GM12878 (cell line): ENCODE measurements around the gene PTPRN2. TPM values are rescaled to one million over a fixed set of nuclear protein-coding genes. Genes with fewer than 3 reads are reported as not detected.

Experiments used
- ATAC-seq: fragments of 200-7000 bp; cut with Tn5 transposase; 3 replicates; pipeline ENCODE4 v1.9.1; 2020; ENCODE audit warnings: mild to moderate bottlenecking, moderate library complexity
- BruUV-seq: library from RNA; stranded (reverse); fragments of 400-500 nt; replicated peaks from 2 replicates; lab custom pipeline; 2021; lab: Mats Ljungman, UMichigan
- CTCF ChIA-PET: fragments of 300-600 bp; sonication (Branson Sonifier 250); formaldehyde crosslinking; extraction: SDS; loops from one replicate; lab custom pipeline; 2021; ENCODE audit warnings: inconsistent platforms; lab: Yijun Ruan, JAX
- POLR2A ChIA-PET: fragments of 350-600 bp; formaldehyde crosslinking; extraction: SDS; loops from one replicate; lab custom pipeline; 2021; ENCODE audit warnings: inconsistent platforms; lab: Charles Lee
- RAD21 ChIA-PET: fragments of 300-600 bp; sonication (Branson Sonifier 250); formaldehyde crosslinking; loops from one replicate; lab custom pipeline; 2023; ENCODE audit warnings: antibody characterized with exemption; ENCODE audit not compliant: unreplicated experiment; lab: Charles Lee
- SMC1A ChIA-PET: fragments of 300-600 bp; sonication (Branson Sonifier 250); formaldehyde crosslinking; loops from one replicate; lab custom pipeline; 2023; ENCODE audit not compliant: unreplicated experiment, uncharacterized antibody; lab: Charles Lee
- DNase-seq: peaks from one replicate; pipeline ENCODE4 v3.0.0-alpha.2; 2011; ENCODE audit warnings: low read depth, low spot score
- FAIRE-seq: peaks from 3 replicates; lab custom pipeline; 2011; peaks lifted over from hg19 to GRCh38; lab: Jason Lieb, UNC
- H2AFZ ChIP-seq: 2 replicates; pipeline ENCODE4 v1.6.0; 2011; ENCODE audit warnings: low read depth, low read length, control low read depth; ENCODE audit not compliant: control insufficient read depth
- H3K27ac ChIP-seq: 2 replicates; pipeline ENCODE4 v1.5.1; 2011; ENCODE audit warnings: control low read depth; ENCODE audit not compliant: control insufficient read depth, insufficient read depth
- H3K27me3 ChIP-seq, 2 experiments: replicated peaks in 1 of 2; 2 replicates each; pipeline versions ENCODE4 v1.6.0 to v1.6.1; 2011; ENCODE audit warnings: low read length in 1 of 2; ENCODE audit not compliant: control insufficient read depth in 2 of 2, insufficient read depth in 2 of 2
- H3K36me3 ChIP-seq, 2 experiments: 2 replicates each; pipeline ENCODE4 v1.5.1; 2011; ENCODE audit warnings: low read length in 1 of 2; ENCODE audit not compliant: control insufficient read depth in 2 of 2, insufficient read depth in 2 of 2
- H3K4me1 ChIP-seq: 2 replicates; pipeline ENCODE4 v1.6.1; 2011; ENCODE audit warnings: mild to moderate bottlenecking, low read length, moderate library complexity, mixed read lengths; ENCODE audit not compliant: control insufficient read depth, insufficient read depth
- H3K4me2 ChIP-seq: 2 replicates; pipeline ENCODE4 v1.6.0; 2011; ENCODE audit warnings: control low read depth; ENCODE audit not compliant: control insufficient read depth, insufficient read depth
- H3K4me3 ChIP-seq: fragments of 200-600 bp; sonication (generic); 2 replicates; pipeline ENCODE4 v1.5.1; 2016
- H3K79me2 ChIP-seq: 2 replicates; pipeline ENCODE4 v1.6.0; 2011; ENCODE audit warnings: low read length; ENCODE audit not compliant: control insufficient read depth, insufficient read depth
- H3K9ac ChIP-seq: 2 replicates; pipeline ENCODE4 v1.8.0; 2011; ENCODE audit warnings: low read length, control low read depth, mixed read lengths; ENCODE audit not compliant: control insufficient read depth, insufficient read depth
- H3K9me3 ChIP-seq: replicated peaks from 3 replicates; pipeline ENCODE4 v1.5.1; 2011; ENCODE audit warnings: mild to moderate bottlenecking, low read length; ENCODE audit not compliant: control insufficient read depth, insufficient read depth
- H4K20me1 ChIP-seq: 2 replicates; pipeline ENCODE4 v1.6.0; 2011; ENCODE audit not compliant: control insufficient read depth, insufficient read depth
- CBX5 ChIP-seq: sonication (generic); IDR thresholded peaks from 2 replicates; pipeline ENCODE4 v1.6.1; 2016; ENCODE audit warnings: low read depth, moderate library complexity, mild to moderate bottlenecking, inconsistent platforms
- CHD2 ChIP-seq: IDR thresholded peaks from 2 replicates; pipeline ENCODE4 v1.6.1; 2011; ENCODE audit warnings: low read depth, low read length, improper control_type of control experiment, borderline replicate concordance
- GATAD2B ChIP-seq: fragments of 450-650 bp; conservative IDR thresholded peaks from 2 replicates; pipeline ENCODE4 v1.6.1; 2017; ENCODE audit warnings: low read depth, mild to moderate bottlenecking, moderate library complexity
- HDAC6 ChIP-seq: fragments of 200-600 bp; sonication (generic); IDR thresholded peaks from one replicate; pipeline ENCODE4 v1.8.0; 2017; ENCODE audit warnings: antibody characterized with exemption; ENCODE audit not compliant: unreplicated experiment
- KAT2A ChIP-seq: conservative IDR thresholded peaks from 2 replicates; pipeline ENCODE4 v1.6.1; 2011; ENCODE audit warnings: low read depth, low read length; ENCODE audit not compliant: control insufficient read depth
- NR2C1 ChIP-seq: fragments of 450-650 bp; IDR thresholded peaks from 2 replicates; pipeline ENCODE4 v1.6.1; 2017; ENCODE audit warnings: antibody characterized with exemption, mild to moderate bottlenecking, moderate library complexity
- NRF1 ChIP-seq: conservative IDR thresholded peaks from 2 replicates; pipeline ENCODE4 v1.6.1; 2011; ENCODE audit warnings: mild to moderate bottlenecking, low read depth, low read length, improper control_type of control experiment
- RAD21 ChIP-seq: IDR thresholded peaks from 2 replicates; pipeline ENCODE4 v1.6.1; 2011; ENCODE audit warnings: mild to moderate bottlenecking, low read depth, low read length, moderate library complexity; ENCODE audit not compliant: insufficient read depth
- RB1 ChIP-seq: fragments of 450-650 bp; formaldehyde crosslinking; IDR thresholded peaks from 2 replicates; pipeline ENCODE4 v1.6.1; 2017; ENCODE audit warnings: mild to moderate bottlenecking, borderline replicate concordance
- RUNX3 ChIP-seq: IDR thresholded peaks from 2 replicates; pipeline ENCODE4 v1.6.1; 2012; ENCODE audit warnings: low read length, inconsistent platforms
- ZNF24 ChIP-seq: fragments of 450-650 bp; IDR thresholded peaks from 2 replicates; pipeline ENCODE4 v1.6.1; 2017; ENCODE audit warnings: antibody characterized with exemption, mild to moderate bottlenecking
- ZNF622 ChIP-seq: fragments of 450-650 bp; IDR thresholded peaks from 2 replicates; pipeline ENCODE4 v1.6.1; 2017; ENCODE audit warnings: mild to moderate bottlenecking, inconsistent platforms
- WGBS: methylation state at CpG from one replicate; pipeline ENCODE4 v1.1.6; 2016; ENCODE audit warnings: low lambda C conversion rate; ENCODE audit not compliant: insufficient replicate concordance, insufficient coverage; ENCODE audit errors: missing lambda C conversion rate; 5-methylcytosine and 5-hydroxymethylcytosine counted together
- in situ Hi-C: fragments of 300-500 bp; cut with MboI; formaldehyde crosslinking; loops from 9 replicates; pipeline ENCODE4 v1.14.3; 2018; ENCODE audit warnings: mixed read lengths
- intact Hi-C: fragments of 100-400 bp; cut with micrococcal nuclease; formaldehyde crosslinking; loops from one replicate; pipeline ENCODE4 v1.14.2; 2022; ENCODE audit not compliant: unreplicated experiment
- polyA plus RNA-seq, 11 experiments: library from polyadenylated mRNA; depleted of rRNA in 4 of 11; unstranded in 6 of 11; stranded (reverse) in 5 of 11; fragments of >200 nt; fragmentation: Nextera tagmentation in 4 of 11; fragmentation: Illumina TruSeq in 1 of 11; extraction: Ambion mirVana in 4 of 11; extraction: Trizol in 1 of 11; gene quantifications; 1 replicate in 1 of 11; 2 replicates in 10 of 11; pipeline versions ENCODE4 v1.2.1 to v1.2.3, GENCODE V29; 2011 to 2016; ENCODE audit warnings: inconsistent platforms in 2 of 11, missing spikeins in 2 of 11, low read depth in 1 of 11
- total RNA-seq, 4 experiments: library from RNA; depleted of rRNA in 3 of 4; stranded (reverse); fragments of >200 nt in 3 of 4; fragmentation: Illumina TruSeq in 1 of 4; extraction: Trizol in 1 of 4; gene quantifications; 2 replicates each; pipeline versions ENCODE4 v1.2.1 to v1.2.3, GENCODE V29; 2013 to 2021
- TF ChIP-seq, protein P1 (sequence below): fragments of 450-650 bp; IDR thresholded peaks from 2 replicates; pipeline ENCODE4 v1.6.1; 2016; ENCODE audit warnings: mild to moderate bottlenecking, moderate library complexity, borderline replicate concordance
- TF ChIP-seq, protein P2 (sequence below): IDR thresholded peaks from 2 replicates; pipeline ENCODE4 v1.6.1; 2012; ENCODE audit warnings: low read depth, low read length, improper control_type of control experiment

Gene PTPRN2
- total and polyA plus RNA-seq, 10 of the 15 experiments (the other 5 are each of a cell fraction or from before 2014, with no cell fraction given): 5.4 TPM; not detected in 9

DNA sequence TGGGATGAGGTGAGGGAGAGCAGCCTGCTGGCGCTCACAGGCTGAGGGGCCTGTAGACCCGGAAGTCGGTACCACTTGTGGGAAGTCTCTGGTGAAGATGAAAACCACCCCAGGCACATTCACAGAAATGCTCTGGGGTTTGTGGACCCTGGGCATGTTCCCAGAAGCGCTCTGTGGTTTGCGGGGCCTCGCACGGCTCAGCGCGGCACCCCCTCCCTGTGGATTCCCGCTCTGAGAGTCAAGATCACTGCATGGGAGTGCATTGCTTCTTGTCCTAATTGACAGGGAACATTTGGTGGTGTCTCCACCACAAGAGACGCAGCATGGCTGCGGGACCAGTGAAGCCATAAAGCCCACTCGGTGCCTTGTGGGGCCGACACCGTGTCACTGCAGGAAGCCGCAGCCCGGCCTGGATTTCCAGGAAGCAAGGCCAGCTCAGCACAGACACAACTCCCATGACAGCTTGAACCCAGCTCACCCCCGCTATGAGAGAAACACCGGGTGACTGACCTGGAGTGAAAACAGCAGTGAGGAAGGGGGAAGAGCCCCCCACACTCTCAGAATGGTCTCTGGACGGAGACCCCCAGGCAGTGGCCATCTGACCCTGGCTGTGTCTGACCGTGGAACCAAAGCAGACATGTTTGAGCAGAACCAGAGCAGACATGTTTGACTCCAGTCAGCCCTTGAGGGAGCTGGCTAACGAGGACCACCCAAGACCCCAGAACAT lies 157.2 kb downstream of the PTPRN2 start:
- Histone ChIP-seq H4K20me1 (no peaks in the 10 kb centered on the region), H3K4me1 (no peaks in the 10 kb centered on the region), H3K9ac (no peak overlapping the region), H3K27me3 (no peaks in the 10 kb centered on the region), H2AFZ (no peak overlapping the region), H3K36me3 (no peaks in the 10 kb centered on the region), H3K4me2 (no peak overlapping the region), H3K79me2 (no peaks in the 10 kb centered on the region), H3K9me3 (no peaks in the 10 kb centered on the region; the same call in 2 of the 3 replicates), H3K27ac (no peak overlapping the region), H3K4me3 (no peak overlapping the region)
- POLR2A ChIA-PET: no interaction called here
- CTCF ChIA-PET: no interaction called here
- FAIRE-seq: no peak
- RAD21 ChIA-PET: no interaction called here
- no peak for DNase-seq
- SMC1A ChIA-PET: no interaction called here
- 55% methylated on average over 20 of the region's 22 CpGs for WGBS
- intact Hi-C loops: no loop called here
- ATAC-seq: no peak
- no peak for TF ChIP-seq ZNF24
- no peak for TF ChIP-seq GATAD2B
- no peak for TF ChIP-seq RB1
- TF ChIP-seq, protein P1, sequence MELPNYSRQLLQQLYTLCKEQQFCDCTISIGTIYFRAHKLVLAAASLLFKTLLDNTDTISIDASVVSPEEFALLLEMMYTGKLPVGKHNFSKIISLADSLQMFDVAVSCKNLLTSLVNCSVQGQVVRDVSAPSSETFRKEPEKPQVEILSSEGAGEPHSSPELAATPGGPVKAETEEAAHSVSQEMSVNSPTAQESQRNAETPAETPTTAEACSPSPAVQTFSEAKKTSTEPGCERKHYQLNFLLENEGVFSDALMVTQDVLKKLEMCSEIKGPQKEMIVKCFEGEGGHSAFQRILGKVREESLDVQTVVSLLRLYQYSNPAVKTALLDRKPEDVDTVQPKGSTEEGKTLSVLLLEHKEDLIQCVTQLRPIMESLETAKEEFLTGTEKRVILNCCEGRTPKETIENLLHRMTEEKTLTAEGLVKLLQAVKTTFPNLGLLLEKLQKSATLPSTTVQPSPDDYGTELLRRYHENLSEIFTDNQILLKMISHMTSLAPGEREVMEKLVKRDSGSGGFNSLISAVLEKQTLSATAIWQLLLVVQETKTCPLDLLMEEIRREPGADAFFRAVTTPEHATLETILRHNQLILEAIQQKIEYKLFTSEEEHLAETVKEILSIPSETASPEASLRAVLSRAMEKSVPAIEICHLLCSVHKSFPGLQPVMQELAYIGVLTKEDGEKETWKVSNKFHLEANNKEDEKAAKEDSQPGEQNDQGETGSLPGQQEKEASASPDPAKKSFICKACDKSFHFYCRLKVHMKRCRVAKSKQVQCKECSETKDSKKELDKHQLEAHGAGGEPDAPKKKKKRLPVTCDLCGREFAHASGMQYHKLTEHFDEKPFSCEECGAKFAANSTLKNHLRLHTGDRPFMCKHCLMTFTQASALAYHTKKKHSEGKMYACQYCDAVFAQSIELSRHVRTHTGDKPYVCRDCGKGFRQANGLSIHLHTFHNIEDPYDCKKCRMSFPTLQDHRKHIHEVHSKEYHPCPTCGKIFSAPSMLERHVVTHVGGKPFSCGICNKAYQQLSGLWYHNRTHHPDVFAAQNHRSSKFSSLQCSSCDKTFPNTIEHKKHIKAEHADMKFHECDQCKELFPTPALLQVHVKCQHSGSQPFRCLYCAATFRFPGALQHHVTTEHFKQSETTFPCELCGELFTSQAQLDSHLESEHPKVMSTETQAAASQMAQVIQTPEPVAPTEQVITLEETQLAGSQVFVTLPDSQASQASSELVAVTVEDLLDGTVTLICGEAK: no peak
- TF ChIP-seq KAT2A: no peak
- TF ChIP-seq NRF1: no peak
- TF ChIP-seq CHD2: no peak
- TF ChIP-seq RAD21: no peak
- no peak for TF ChIP-seq RUNX3
- TF ChIP-seq ZNF622: no peak
- TF ChIP-seq NR2C1: no peak
- TF ChIP-seq, protein P2, sequence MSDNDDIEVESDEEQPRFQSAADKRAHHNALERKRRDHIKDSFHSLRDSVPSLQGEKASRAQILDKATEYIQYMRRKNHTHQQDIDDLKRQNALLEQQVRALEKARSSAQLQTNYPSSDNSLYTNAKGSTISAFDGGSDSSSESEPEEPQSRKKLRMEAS: no peak
- no peak for TF ChIP-seq CBX5
- TF ChIP-seq HDAC6: no peak
- in situ Hi-C loops: no loop called here
- BruUV-seq: no TSS peak
